ENCODE results near the gene ASTN2. TPM values are rescaled to one million over a fixed set of nuclear protein-coding genes. Genes with fewer than 3 reads are reported as not detected.

Gene ASTN2
- total RNA-seq, 1 experiment from 2014 or later = 4.8 TPM

GRCh38 chr9:116821633-116822229 lies 593.1 kb downstream of the ASTN2 start (continued):
- TF ChIP-seq REST (IDR thresholded peaks at IDR 0.05; ENCODE audit: low read depth) = no peak

- BruUV-seq (replicated peaks) = no TSS peak
- RAD21 ChIA-PET (ENCODE audit: low non-redundant PET in 1 of 2, low total read pairs in 2 of 2, uncharacterized antibody in 2 of 2, unreplicated experiment in 2 of 2) = no interaction called here
- no peak overlapping the region for H3K4me3 ChIP-seq (replicated peaks in 1 of 2; ENCODE audit: low read depth in 1 of 2, low read length in 2 of 2)
Observed at GRCh38 chr9:116819116-116819515, 595.7 kb downstream of the ASTN2 start.

GRCh38 chr9:116817762-116818161 lies 597.1 kb downstream of the ASTN2 start:
- H3K9me3 ChIP-seq (ENCODE audit: control insufficient read depth in 1 of 2, insufficient read depth in 1 of 2, low read depth in 1 of 2, low read length in 2 of 2) = no peaks in the 10 kb centered on the region
- no peak overlapping the region for H2AFZ ChIP-seq (ENCODE audit: low read depth, low read length, poor library complexity, severe bottlenecking)
- ATAC-seq (no peak), DNase-seq (ENCODE audit: low read depth, low spot score) (no peak)
- H3K4me2 ChIP-seq (ENCODE audit: low read length) = no peak overlapping the region
- no peaks in the 10 kb centered on the region for H4K20me1 ChIP-seq (ENCODE audit: insufficient read depth)
- no peak overlapping the region for H3K27ac ChIP-seq (ENCODE audit: low read depth, low read length)
- ChIA-PET POLR2A (no interaction called here), RAD21 (ENCODE audit: low non-redundant PET in 1 of 2, low total read pairs in 2 of 2, uncharacterized antibody in 2 of 2, unreplicated experiment in 2 of 2) (no interaction called here), CTCF (no interaction called here)
- H3K79me2 ChIP-seq (ENCODE audit: insufficient read depth, low read length) = no peaks in the 10 kb centered on the region
- no peaks in the 10 kb centered on the region for H3K36me3 ChIP-seq (ENCODE audit: control insufficient read depth in 1 of 2, insufficient read depth in 2 of 2, low read length in 2 of 2)
- no peak overlapping the region for H3K4me3 ChIP-seq (replicated peaks in 1 of 2; ENCODE audit: low read depth in 1 of 2, low read length in 2 of 2)
- intact Hi-C loops (cut with micrococcal nuclease) = no loop called here
- H3K27me3 ChIP-seq (ENCODE audit: insufficient read depth, low read length) = peaks cover 17% of the 10 kb centered on the region
- no peaks in the 10 kb centered on the region for H3K4me1 ChIP-seq (ENCODE audit: control insufficient read depth in 1 of 2, insufficient read depth in 2 of 2, low read length in 2 of 2)
- H3K9ac ChIP-seq (ENCODE audit: low read length) = no peak overlapping the region
- BruUV-seq (replicated peaks) = no TSS peak
- H3K9me2 ChIP-seq (ENCODE audit: insufficient read depth) = no peaks in the 10 kb centered on the region
- no peak for TF ChIP-seq EZH2phosphoT487 (IDR thresholded peaks at IDR 0.05; ENCODE audit: borderline replicate concordance)
- no peak for TF ChIP-seq MAX (IDR thresholded peaks at IDR 0.05)
- no peak for TF ChIP-seq ZBTB33 (IDR thresholded peaks at IDR 0.05; ENCODE audit: extremely low read depth, insufficient replicate concordance, low read length)
- no peak for TF ChIP-seq ZFX (IDR thresholded peaks at IDR 0.05)
- no peak for TF ChIP-seq ZNF274 (IDR thresholded peaks at IDR 0.05; ENCODE audit: low read depth, low read length)
- TF ChIP-seq CEBPB (IDR thresholded peaks at IDR 0.05; ENCODE audit: low read depth) = no peak
- no peak for TF ChIP-seq ELF1 (IDR thresholded peaks at IDR 0.05; ENCODE audit: borderline replicate concordance, low read depth)
- no peak for TF ChIP-seq SIN3A (IDR thresholded peaks at IDR 0.05; ENCODE audit: low read depth)
- TF ChIP-seq TCF7L2 (IDR thresholded peaks at IDR 0.05; ENCODE audit: borderline replicate concordance, extremely low read depth, insufficient read depth, insufficient read length) = no peak
- no peak for TF ChIP-seq SRF (IDR thresholded peaks at IDR 0.05; ENCODE audit: low read depth)

More at GRCh38 chr9:116819116-116819515, 595.7 kb downstream of the ASTN2 start:
- Histone ChIP-seq H3K4me1 (ENCODE audit: control insufficient read depth in 1 of 2, insufficient read depth in 2 of 2, low read length in 2 of 2) (no peaks in the 10 kb centered on the region), H3K27me3 (ENCODE audit: insufficient read depth, low read length) (peaks cover 13% of the 10 kb centered on the region), H3K9me3 (ENCODE audit: control insufficient read depth in 1 of 2, insufficient read depth in 1 of 2, low read depth in 1 of 2, low read length in 2 of 2) (no peaks in the 10 kb centered on the region), H3K36me3 (ENCODE audit: control insufficient read depth in 1 of 2, insufficient read depth in 2 of 2, low read length in 2 of 2) (no peaks in the 10 kb centered on the region), H3K27ac (ENCODE audit: low read depth, low read length) (no peak overlapping the region), H3K79me2 (ENCODE audit: insufficient read depth, low read length) (no peaks in the 10 kb centered on the region), H3K9me2 (ENCODE audit: insufficient read depth) (no peaks in the 10 kb centered on the region), H4K20me1 (ENCODE audit: insufficient read depth) (no peaks in the 10 kb centered on the region), H2AFZ (ENCODE audit: low read depth, low read length, poor library complexity, severe bottlenecking) (no peak overlapping the region), H3K4me2 (ENCODE audit: low read length) (no peak overlapping the region), H3K9ac (ENCODE audit: low read length) (no peak overlapping the region)
- TF ChIP-seq YY1 (IDR thresholded peaks at IDR 0.05; ENCODE audit: extremely low read depth, insufficient replicate concordance, low read depth, low read length) (no peak), POLR2A (IDR thresholded peaks at IDR 0.05; ENCODE audit: borderline replicate concordance, extremely low read depth, insufficient read depth, insufficient read length) (no peak)
- intact Hi-C loops (cut with micrococcal nuclease) = no loop called here
- ChIA-PET CTCF (no interaction called here), POLR2A (no interaction called here)
- no peak for DNase-seq (ENCODE audit: low read depth, low spot score)
- ATAC-seq = no peak
